ENCODE data around the gene PDE8B.

PDE8B gene

DNA sequence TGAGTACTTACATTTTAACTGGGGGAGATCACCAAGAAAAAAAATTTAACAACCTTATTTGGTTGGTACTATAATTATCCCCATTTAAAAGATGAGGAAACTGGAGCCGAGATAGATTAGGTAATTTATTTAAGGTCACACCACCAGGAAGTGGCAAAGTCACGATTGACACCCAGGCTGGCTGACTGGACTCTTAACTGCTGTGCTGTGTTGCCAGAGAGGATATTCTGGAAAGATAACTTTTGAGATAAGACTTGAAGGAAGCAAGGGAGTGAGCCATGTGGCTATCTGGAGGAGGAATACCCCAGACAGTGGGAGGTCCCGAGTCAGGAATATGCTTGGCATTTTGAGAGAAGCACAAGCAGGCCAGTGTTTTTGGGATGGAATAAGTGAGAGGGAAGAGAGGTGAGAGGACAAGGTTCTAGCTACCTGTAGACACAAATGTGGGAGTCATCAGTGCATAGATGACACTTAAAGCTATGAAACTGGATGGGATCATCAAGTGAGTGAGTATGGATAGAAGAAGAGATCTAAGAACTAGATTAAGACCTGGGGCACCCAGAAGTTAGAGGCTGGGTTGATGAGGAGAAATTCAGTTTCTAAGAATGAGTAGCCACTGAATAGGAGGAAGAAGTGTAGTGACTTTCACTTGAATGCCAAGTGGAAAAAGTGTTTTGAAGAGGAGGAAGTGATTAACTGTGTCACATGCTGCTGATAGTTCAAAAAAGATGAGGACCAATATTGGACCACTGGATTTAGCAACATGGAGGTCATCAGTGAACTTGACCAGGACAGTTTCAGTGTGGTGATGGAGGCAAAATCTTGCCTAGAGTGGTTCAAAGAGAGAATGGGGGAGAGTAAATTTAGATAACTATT, 25.6 kb downstream of the PDE8B start:
- no peaks in the 10 kb centered on the region for H3K27me3 Mint-ChIP-seq (ENCODE audit: low read depth)
- peaks cover 9% of the 10 kb centered on the region for H3K9me3 Mint-ChIP-seq
- H3K4me1 Mint-ChIP-seq: no peaks in the 10 kb centered on the region
- H3K36me3 Mint-ChIP-seq (ENCODE audit: low read depth): no peaks in the 10 kb centered on the region
- TF ChIP-seq, protein P1, sequence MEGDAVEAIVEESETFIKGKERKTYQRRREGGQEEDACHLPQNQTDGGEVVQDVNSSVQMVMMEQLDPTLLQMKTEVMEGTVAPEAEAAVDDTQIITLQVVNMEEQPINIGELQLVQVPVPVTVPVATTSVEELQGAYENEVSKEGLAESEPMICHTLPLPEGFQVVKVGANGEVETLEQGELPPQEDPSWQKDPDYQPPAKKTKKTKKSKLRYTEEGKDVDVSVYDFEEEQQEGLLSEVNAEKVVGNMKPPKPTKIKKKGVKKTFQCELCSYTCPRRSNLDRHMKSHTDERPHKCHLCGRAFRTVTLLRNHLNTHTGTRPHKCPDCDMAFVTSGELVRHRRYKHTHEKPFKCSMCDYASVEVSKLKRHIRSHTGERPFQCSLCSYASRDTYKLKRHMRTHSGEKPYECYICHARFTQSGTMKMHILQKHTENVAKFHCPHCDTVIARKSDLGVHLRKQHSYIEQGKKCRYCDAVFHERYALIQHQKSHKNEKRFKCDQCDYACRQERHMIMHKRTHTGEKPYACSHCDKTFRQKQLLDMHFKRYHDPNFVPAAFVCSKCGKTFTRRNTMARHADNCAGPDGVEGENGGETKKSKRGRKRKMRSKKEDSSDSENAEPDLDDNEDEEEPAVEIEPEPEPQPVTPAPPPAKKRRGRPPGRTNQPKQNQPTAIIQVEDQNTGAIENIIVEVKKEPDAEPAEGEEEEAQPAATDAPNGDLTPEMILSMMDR (IDR thresholded peaks at IDR 0.05; ENCODE audit: unreplicated experiment in 3 of 3): no peak
- H3K27ac Mint-ChIP-seq: no peak overlapping the region
- no peak overlapping the region for H3K4me3 Mint-ChIP-seq

- no peaks in the 10 kb centered on the region for H3K27me3 Mint-ChIP-seq (ENCODE audit: low read depth)
- TF ChIP-seq, protein P1 (IDR thresholded peaks at IDR 0.05; ENCODE audit: unreplicated experiment in 3 of 3): peak in 1 of 3 experiments; percentile 30
- no peaks in the 10 kb centered on the region for H3K36me3 Mint-ChIP-seq (ENCODE audit: low read depth)
- no peak overlapping the region for H3K4me3 Mint-ChIP-seq
- no peaks in the 10 kb centered on the region for H3K4me1 Mint-ChIP-seq
- H3K27ac Mint-ChIP-seq: no peak overlapping the region
- peaks cover 9% of the 10 kb centered on the region for H3K9me3 Mint-ChIP-seq
Observed at GRCh38 chr5:77239126-77239741, 28.8 kb downstream of the PDE8B start.

- H3K4me1 Mint-ChIP-seq: no peaks in the 10 kb centered on the region
- no peaks in the 10 kb centered on the region for H3K27me3 Mint-ChIP-seq (ENCODE audit: low read depth)
- peaks cover 3% of the 10 kb centered on the region for H3K9me3 Mint-ChIP-seq
- no peak overlapping the region for H3K27ac Mint-ChIP-seq
- TF ChIP-seq, protein P1 (IDR thresholded peaks at IDR 0.05; ENCODE audit: unreplicated experiment in 3 of 3): no peak
- H3K36me3 Mint-ChIP-seq (ENCODE audit: low read depth): no peaks in the 10 kb centered on the region
- no peak overlapping the region for H3K4me3 Mint-ChIP-seq
Observed at GRCh38 chr5:77241444-77241843, 31.0 kb downstream of the PDE8B start.

GRCh38 chr5:77249475-77249874, 39.0 kb downstream of the PDE8B start:
- Mint-ChIP-seq H3K36me3 (ENCODE audit: low read depth) (no peaks in the 10 kb centered on the region), H3K9me3 (no peaks in the 10 kb centered on the region), H3K4me3 (no peak overlapping the region), H3K4me1 (no peaks in the 10 kb centered on the region), H3K27ac (no peak overlapping the region), H3K27me3 (ENCODE audit: low read depth) (peaks cover 5% of the 10 kb centered on the region)
- TF ChIP-seq, protein P1 (IDR thresholded peaks at IDR 0.05; ENCODE audit: unreplicated experiment in 3 of 3): no peak

DNA sequence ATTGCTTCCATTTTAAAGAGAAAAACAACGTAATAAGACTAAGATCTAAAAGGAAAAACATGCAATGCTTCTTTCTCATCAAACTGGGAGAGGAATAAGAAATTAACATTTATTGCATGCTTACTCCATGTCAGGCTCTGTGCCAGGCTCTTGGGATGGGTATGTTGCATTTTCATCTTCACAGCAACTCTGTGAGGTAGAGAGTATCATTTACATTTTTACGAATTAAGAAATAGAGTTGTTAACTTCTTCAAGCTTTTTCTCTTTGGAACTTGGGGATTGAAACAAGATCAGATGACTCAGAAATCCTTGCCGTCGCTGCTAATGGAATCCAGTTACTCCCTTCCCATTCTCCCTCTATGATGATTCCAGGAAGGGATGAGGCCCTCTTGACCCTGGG, 39.5 kb downstream of the PDE8B start:
- no peaks in the 10 kb centered on the region for H3K9me3 Mint-ChIP-seq
- H3K36me3 Mint-ChIP-seq (ENCODE audit: low read depth): no peaks in the 10 kb centered on the region
- H3K27ac Mint-ChIP-seq: no peak overlapping the region
- peaks cover 10% of the 10 kb centered on the region for H3K27me3 Mint-ChIP-seq (ENCODE audit: low read depth)
- TF ChIP-seq, protein P1 (IDR thresholded peaks at IDR 0.05; ENCODE audit: unreplicated experiment in 3 of 3): no peak
- H3K4me1 Mint-ChIP-seq: no peaks in the 10 kb centered on the region
- H3K4me3 Mint-ChIP-seq: no peak overlapping the region

Measured in nephron (organoid).